ENCODE results near the gene FOXP2. TPM values are rescaled to one million over a fixed set of nuclear protein-coding genes. Genes with fewer than 3 reads are reported as not detected.
"Not testable (repeated sequence)": the region's sequence is repeated elsewhere in the genome, so short reads cannot be mapped to it uniquely, and the experiment has no call there.

The FOXP2 gene
- total RNA-seq, 1 donor: 5.8 TPM

GRCh38 chr7:114502454-114503254 lies 88.0 kb downstream of the FOXP2 start:
- Histone ChIP-seq H3K36me3 (ENCODE audit: insufficient read depth, low read length) (no peaks in the 10 kb centered on the region), H4K20me1 (ENCODE audit: insufficient read depth, low read length) (no peaks in the 10 kb centered on the region), H3K27me3 (ENCODE audit: insufficient read depth, low read length) (no peaks in the 10 kb centered on the region), H3K4me2 (ENCODE audit: insufficient read depth, low read length) (peak overlapping the region; percentile 59), H3K9me3 (ENCODE audit: low read depth, low read length) (no peaks in the 10 kb centered on the region), H3K27ac (ENCODE audit: low read depth, low read length) (no peak overlapping the region), H2AFZ (ENCODE audit: low read length) (peak overlapping the region; percentile 38), H3K79me2 (ENCODE audit: insufficient read depth, low read length) (no peaks in the 10 kb centered on the region), H3K4me1 (ENCODE audit: insufficient read depth, low read length) (peaks cover 7% of the 10 kb centered on the region), H3K4me3 (ENCODE audit: insufficient read depth, low read length) (peak overlapping the region; percentile 25)
- TF ChIP-seq CTCF (IDR thresholded peaks at IDR 0.05; ENCODE audit: extremely low read depth, low read depth, low read length): no peak
- no peak for DNase-seq (ENCODE audit: insufficient read length, low spot score, missing footprints)

- Histone ChIP-seq H3K27ac (ENCODE audit: low read depth, low read length) (no peak overlapping the region), H3K27me3 (ENCODE audit: insufficient read depth, low read length) (no peaks in the 10 kb centered on the region), H3K4me2 (ENCODE audit: insufficient read depth, low read length) (no peak overlapping the region), H3K36me3 (ENCODE audit: insufficient read depth, low read length) (no peaks in the 10 kb centered on the region), H3K4me3 (ENCODE audit: insufficient read depth, low read length) (no peak overlapping the region), H4K20me1 (ENCODE audit: insufficient read depth, low read length) (no peaks in the 10 kb centered on the region), H3K9me3 (ENCODE audit: low read depth, low read length) (no peaks in the 10 kb centered on the region), H3K4me1 (ENCODE audit: insufficient read depth, low read length) (peaks cover 7% of the 10 kb centered on the region), H3K79me2 (ENCODE audit: insufficient read depth, low read length) (no peaks in the 10 kb centered on the region), H2AFZ (ENCODE audit: low read length) (no peak overlapping the region)
- TF ChIP-seq CTCF (IDR thresholded peaks at IDR 0.05; ENCODE audit: extremely low read depth, low read depth, low read length): no peak
- no peak for DNase-seq (ENCODE audit: insufficient read length, low spot score, missing footprints)
Measured at GRCh38 chr7:114504586-114504985, 90.0 kb downstream of the FOXP2 start.

GRCh38 chr7:114507381-114507780 lies 92.8 kb downstream of the FOXP2 start:
- no peak for DNase-seq (ENCODE audit: insufficient read length, low spot score, missing footprints)
- H3K36me3 ChIP-seq (ENCODE audit: insufficient read depth, low read length): no peaks in the 10 kb centered on the region
- TF ChIP-seq CTCF (IDR thresholded peaks at IDR 0.05; ENCODE audit: extremely low read depth, low read depth, low read length): no peak

GRCh38 chr7:114508086-114508485 lies 93.5 kb downstream of the FOXP2 start:
- no peaks in the 10 kb centered on the region for H3K4me1 ChIP-seq (ENCODE audit: insufficient read depth, low read length)
- TF ChIP-seq CTCF (IDR thresholded peaks at IDR 0.05; ENCODE audit: extremely low read depth, low read depth, low read length): no peak
- no peak overlapping the region for H3K4me2 ChIP-seq (ENCODE audit: insufficient read depth, low read length)
- no peaks in the 10 kb centered on the region for H3K79me2 ChIP-seq (ENCODE audit: insufficient read depth, low read length)
- H3K27me3 ChIP-seq (ENCODE audit: insufficient read depth, low read length): no peaks in the 10 kb centered on the region
- no peak overlapping the region for H3K4me3 ChIP-seq (ENCODE audit: insufficient read depth, low read length)
- H3K36me3 ChIP-seq (ENCODE audit: insufficient read depth, low read length): no peaks in the 10 kb centered on the region
- DNase-seq (ENCODE audit: insufficient read length, low spot score, missing footprints): no peak
- H2AFZ ChIP-seq (ENCODE audit: low read length): peak overlapping the region; percentile 14
- no peak overlapping the region for H3K27ac ChIP-seq (ENCODE audit: low read depth, low read length)
- H4K20me1 ChIP-seq (ENCODE audit: insufficient read depth, low read length): no peaks in the 10 kb centered on the region
- no peaks in the 10 kb centered on the region for H3K9me3 ChIP-seq (ENCODE audit: low read depth, low read length)

More at GRCh38 chr7:114507381-114507780, 92.8 kb downstream of the FOXP2 start:
- Histone ChIP-seq H3K4me3 (ENCODE audit: insufficient read depth, low read length) (no peak overlapping the region), H3K4me1 (ENCODE audit: insufficient read depth, low read length) (peaks cover 5% of the 10 kb centered on the region), H4K20me1 (ENCODE audit: insufficient read depth, low read length) (no peaks in the 10 kb centered on the region), H3K4me2 (ENCODE audit: insufficient read depth, low read length) (no peak overlapping the region), H2AFZ (ENCODE audit: low read length) (no peak overlapping the region), H3K27ac (ENCODE audit: low read depth, low read length) (no peak overlapping the region), H3K9me3 (ENCODE audit: low read depth, low read length) (no peaks in the 10 kb centered on the region), H3K27me3 (ENCODE audit: insufficient read depth, low read length) (no peaks in the 10 kb centered on the region), H3K79me2 (ENCODE audit: insufficient read depth, low read length) (no peaks in the 10 kb centered on the region)

- H3K27ac ChIP-seq (ENCODE audit: low read depth, low read length); H3K9me3 ChIP-seq (ENCODE audit: low read depth, low read length); H3K36me3 ChIP-seq (ENCODE audit: insufficient read depth, low read length); H4K20me1 ChIP-seq (ENCODE audit: insufficient read depth, low read length); DNase-seq (ENCODE audit: insufficient read length, low spot score, missing footprints); H3K79me2 ChIP-seq (ENCODE audit: insufficient read depth, low read length); H2AFZ ChIP-seq (ENCODE audit: low read length); H3K4me3 ChIP-seq (ENCODE audit: insufficient read depth, low read length); H3K27me3 ChIP-seq (ENCODE audit: insufficient read depth, low read length); H3K4me2 ChIP-seq (ENCODE audit: insufficient read depth, low read length); H3K4me1 ChIP-seq (ENCODE audit: insufficient read depth, low read length): not testable (repeated sequence)
Measured at GRCh38 chr7:114510824-114511223, 96.2 kb downstream of the FOXP2 start.
